ENCODE results near the gene CARMIL1.

Gene CARMIL1

DNA sequence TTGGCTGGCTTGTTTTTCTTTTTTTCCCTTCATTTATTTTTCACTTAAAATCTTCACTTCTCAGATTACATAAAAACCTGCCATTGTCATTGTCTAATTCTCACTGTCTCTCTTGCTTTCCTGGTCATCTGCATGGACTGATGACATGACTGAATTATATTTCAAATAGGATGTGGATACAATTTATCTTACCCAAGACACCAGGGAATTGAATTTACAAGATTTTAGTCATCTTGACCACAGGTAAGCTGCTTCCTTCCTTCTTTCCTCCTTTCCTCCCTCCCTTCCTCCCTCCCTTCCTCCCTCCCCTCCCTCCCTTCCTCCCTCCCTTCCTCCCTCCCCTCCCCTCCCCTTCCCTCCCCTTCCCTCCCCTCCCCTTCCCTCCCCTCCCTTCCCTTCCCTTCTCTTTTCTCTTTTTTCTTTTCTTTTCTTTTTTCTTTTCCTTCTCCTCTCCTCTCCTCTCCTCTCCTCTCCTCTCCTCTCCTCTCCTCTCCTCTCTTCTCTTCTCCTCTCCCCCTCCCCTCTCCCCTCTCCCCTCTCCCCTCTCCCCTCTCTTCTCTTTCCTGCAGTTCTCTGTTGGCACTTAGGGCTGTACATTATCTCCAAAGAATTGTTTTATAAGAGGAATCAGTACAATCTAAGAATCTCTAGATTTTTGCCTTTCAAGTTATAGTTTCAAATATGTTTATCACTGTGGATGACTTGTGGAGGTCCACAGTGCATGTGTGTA, 171.5 kb downstream of the CARMIL1 start:
- no peak for DNase-seq

DNA sequence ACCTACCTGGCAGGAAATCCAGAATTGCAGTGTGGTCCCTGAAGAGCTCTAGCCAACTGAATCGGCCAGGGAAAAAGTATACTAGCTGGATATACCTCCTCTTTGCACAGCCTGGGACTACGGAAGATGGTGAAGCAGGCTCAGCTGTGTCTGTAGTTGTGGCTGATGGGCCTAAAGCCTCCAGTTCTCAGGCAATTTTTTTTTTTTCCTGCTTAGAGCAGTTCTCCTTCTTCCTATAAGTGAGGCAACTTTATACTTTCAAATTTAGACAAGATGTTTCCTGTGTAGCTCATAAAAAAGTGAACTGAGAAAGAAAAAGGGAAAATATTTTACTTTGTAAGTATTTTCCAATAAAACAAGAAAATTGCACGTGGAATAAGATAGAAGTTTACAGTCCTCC, 172.9 kb downstream of the CARMIL1 start:
- no peak for DNase-seq

DNA sequence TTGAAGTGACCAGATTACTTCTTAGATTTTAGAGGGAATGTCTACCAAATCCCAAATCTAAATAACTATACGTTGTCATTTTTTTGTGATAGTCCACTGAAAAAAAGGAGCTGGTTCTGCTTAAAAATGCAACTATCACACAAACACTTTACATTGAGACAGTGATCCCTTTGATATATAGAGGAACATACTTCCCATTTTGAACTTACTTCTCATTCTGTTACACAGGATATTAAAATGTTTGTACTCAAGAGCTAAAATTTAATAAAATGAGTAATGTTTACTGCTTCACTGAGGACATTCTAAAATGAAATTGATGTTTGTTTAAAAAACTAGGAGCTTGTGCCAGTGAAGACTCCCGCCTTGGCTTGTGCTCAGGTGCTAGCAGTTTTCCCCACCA, 174.1 kb downstream of the CARMIL1 start:
- DNase-seq, result no peak

DNA sequence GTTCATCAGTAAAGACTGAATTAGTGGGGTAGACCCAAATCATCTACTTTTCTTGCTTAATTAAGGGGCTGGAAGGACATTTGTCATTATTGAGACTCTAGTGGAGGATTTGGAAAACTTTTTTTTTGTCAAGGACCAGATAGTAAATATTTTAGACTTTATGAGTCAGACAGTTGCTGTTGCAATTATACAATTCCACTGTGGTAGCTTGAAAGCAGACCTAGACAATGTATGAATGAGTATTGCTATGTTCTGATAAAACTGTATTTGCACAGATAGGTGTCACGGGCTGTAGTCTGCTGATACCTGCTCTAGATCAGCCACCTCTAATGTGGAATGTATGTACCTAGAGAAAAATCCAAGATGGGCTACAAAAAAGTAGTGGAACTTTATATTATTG, 175.0 kb downstream of the CARMIL1 start:
- DNase-seq, result no peak

DNA sequence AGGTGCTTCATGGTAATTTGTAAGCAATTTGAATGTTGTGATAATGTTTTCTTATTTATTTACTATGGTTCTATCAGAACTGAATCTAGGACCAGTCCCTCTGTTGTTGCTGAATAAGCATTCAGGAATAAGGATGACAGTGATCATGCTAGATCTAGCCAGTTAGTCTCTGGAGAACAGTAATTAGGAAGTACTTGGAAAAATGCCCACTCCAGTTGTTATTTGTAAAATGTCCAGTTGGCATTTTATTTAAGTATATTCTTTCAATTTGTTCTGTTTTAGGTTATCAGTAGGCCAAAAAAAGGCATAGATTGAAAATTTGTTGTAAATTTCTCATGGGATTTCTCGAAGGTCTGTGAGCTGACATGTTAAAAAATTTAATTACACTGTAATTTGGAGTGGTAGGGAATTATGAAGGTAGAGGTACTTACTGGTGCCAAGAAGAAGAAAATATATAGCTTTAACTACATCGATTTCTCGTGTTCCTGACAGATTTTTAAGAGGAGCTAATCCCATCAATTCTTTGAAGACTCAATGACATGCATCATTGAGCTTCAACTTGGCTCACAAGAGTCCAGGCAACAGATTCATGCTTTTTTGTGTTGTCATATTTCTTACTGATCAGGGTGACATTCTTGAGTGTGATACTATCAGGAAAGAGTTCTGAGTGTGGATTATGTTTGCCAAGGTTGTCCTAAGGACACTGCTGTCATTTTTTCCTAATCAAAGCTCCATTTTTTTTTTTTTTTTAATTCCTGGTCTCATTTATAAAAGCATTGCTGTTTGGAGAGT, 177.3 kb downstream of the CARMIL1 start:
- DNase-seq, result no peak

DNA sequence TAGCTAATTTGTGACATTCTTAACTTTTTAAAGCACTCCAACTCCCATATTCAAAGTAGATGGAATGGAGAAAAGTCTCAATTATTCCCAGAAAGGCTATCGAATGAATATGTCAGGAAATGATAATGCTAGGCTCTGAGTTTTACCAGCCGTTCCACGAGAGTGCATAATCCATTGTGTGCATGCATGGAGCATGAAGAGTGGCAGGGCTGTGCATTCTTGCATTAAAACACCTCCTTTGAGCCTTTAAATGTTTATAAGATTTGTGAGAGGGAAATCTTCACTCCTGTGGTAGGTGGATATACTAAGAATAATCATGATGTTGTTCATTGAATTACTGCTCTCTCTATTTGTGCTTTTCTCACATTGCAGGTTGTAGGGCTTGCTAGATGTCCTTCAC, 178.3 kb downstream of the CARMIL1 start:
- DNase-seq, result no peak

DNA sequence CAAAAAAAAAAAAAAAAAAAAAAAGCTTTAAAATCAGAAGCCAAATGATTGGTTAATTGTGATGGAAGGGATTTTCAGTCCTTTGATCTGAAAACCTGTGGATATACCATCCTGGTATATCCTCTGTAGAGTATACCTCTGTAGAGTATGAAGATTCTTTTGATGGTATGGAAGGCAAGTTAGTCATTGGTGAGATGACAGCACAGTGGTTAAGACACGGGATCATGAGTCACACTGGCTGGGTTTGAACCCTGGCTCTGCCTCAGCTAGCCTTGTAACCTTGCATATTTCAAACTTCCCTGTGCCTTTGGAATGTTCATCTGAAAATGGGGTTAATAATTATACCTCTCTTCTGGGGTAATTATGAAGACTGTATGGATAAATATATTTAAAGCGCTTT, 179.3 kb downstream of the CARMIL1 start:
- no peak for DNase-seq

DNA sequence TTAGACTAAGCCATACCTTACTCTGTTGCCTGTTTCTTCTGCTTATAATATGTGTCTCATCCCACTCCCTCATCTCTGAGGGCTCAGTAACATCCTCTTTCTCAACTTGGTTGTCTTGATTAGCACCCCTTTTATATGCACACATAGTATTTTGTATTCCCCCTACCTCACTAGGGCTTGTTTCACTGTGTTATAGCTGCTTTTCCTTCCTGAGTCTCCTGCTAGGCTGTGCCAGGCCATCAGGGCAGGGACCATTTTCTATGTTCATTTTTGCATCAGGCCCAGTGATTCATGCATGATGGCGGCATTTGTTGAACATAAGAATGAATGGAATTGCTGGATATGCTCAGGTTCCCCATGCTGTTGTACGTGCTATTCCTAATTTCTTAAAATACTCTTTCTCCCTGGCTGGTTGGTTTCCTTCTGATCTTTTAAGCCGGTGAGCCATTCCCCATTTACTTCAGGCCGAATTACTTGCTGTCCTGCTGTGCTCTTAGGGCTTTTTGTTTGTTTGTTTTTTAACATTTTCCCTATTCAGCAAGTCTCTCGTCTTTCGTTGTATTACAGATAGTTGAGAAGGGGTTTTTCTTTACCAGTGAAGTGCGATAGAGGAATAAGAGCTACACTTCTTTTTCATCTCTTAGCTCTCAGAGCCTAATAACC, 183.2 kb downstream of the CARMIL1 start:
- no peak for DNase-seq

DNA sequence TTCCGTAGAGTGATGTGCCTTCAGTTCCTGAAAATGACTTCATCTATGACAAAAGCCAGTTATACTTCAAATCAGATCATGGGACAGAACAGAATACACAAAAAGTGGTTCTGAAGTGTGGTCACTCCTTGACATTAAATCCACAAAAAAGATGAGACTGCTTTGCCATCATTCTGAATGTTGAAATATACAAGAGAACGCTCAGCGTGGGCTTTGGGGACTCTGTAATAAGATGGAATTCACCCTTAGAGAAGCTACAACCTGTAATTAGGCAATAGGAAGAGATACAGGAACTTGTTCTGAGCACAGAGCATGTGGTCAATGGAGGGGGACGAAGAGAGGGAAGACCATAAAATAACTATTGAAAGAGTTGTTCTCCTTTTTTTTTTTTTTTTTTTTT, 184.3 kb downstream of the CARMIL1 start:
- DNase-seq, result no peak

DNA sequence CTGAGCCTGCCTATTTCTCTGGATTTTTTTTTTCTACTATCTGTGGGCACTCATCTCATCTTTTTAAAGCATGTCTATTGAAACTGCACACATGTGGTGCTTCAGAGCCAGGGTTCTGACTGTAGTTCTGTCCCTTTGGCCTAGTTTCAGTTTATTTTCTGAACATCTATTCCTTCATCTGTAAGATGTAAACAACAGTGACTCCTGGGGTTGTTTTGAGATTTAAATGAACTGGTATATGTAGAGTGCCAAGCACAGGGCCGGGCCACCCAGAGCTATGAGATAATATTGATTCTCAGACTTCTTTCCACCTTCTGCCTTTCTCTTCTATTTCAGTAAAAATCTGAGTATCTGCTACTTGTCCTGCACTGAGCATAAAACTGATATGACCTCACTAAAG, 185.1 kb downstream of the CARMIL1 start:
- DNase-seq, result no peak

DNA sequence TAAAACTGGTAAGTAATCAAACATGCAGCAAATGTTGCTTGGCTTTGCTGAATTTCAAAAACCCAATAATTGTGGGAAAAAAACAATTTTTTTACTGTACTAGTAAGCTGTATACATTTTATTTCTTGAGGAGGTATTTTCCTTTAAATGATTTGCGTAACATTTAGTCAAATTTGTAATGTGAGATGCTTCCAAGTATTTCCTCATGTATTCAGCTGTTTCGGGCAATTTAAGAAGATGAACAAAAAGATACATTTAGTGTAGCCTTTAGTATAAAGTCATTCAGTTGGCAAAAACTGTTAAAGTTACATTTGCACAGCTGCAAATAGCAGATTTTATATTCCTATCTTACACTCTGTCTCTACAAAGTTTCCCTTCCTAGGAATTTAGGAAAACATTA, 186.8 kb downstream of the CARMIL1 start:
- no peak for DNase-seq

DNA sequence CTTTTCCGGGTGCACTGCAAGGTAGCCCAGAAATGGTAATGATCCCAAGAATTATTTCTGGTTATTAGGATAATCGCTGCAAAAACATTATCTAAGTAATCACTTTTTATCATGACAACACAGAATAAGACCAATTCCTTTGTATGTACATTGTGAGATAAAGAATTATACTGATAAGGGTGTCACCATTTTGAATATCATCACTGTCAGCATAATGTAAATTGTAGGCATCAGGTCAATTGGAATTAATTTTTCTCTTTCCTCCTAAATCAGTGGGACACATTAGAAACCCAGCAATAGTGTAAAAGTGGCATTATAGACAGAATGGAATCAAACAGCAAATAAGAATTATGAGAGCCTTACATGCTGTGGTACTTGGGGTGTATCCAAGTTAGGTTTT, 189.7 kb downstream of the CARMIL1 start:
- DNase-seq, result no peak

DNA sequence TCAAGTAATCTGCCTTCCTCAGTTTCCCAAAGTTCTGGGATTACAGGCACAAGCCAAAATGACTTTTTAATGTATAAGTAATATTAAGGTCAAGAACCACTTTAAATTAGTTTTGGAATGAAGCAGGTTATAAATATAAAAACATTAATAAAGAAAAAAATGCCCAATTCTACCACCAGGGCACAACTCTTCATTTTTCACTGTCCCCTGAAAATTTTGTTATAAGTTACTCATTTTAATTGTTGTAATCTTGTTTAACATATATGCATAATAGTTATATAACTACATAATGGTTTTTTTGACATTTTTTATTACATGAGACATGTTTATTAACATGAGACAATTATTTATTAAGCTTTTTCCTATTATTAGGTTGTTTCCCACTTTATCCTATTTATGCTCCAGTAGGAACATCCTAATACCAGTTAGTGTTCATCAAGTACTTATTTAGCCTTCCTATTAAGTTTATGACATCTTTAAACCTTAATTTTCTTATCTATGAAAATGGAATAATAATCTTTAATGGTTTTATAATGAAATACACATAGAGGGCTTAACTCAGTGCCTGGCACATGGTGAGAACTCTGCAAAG, 190.7 kb downstream of the CARMIL1 start:
- no peak for DNase-seq

DNA sequence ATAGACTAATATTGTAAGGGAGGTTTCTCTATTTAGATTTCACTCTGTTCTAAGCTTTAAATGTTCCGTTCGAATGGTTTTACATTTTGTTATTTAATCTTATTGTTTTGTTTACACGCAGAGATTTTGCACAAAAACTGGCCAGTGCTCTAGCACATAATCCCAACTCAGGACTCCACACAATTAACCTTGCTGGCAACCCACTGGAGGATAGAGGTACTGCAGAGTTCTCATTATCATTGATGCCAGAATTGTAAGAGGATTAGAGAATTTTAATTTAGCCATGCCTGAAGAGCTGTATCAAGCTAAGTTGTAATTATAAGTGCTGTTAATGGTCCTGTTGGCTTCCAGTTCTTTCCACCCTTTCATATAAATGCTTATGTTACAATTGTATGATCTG, 193.1 kb downstream of the CARMIL1 start:
- DNase-seq, result no peak

DNA sequence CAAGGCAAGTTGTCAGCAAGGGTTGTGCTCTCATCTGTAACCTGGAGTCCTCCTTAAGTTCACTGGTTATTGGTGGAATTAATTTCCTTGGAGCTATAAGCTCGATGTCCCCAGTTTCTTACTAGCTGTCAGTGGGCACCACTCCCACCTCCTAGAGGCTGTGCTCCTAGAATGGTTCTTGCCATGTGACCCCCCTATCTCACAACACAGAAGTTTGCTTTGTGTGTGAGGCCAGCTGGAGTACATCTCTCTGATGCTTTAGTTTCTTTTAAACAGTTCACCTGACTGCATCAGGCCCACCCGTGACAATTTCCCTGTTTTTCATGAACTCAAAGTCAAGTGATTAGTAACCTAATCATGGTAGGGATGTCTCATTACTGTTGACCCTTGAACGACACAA, 193.7 kb downstream of the CARMIL1 start:
- DNase-seq, result no peak

DNA sequence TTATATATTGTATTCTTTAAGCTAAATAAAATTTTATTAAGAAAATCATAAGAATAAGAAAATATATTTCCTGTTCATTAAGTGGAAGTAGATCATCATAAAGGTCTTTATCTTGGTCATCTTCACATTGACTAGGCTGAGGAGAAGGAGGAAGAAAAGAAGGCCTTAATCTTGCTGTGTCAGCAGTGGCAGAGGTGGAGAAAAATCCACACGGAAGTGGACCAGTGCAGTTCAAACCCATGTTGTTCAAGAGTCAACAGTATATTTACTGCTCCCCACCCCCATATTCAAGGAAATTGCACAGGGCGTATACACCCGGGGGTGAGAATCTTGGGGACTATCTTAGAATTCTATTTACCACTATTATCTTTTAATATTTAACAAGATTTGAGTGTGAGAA, 194.3 kb downstream of the CARMIL1 start:
- no peak for DNase-seq

DNA sequence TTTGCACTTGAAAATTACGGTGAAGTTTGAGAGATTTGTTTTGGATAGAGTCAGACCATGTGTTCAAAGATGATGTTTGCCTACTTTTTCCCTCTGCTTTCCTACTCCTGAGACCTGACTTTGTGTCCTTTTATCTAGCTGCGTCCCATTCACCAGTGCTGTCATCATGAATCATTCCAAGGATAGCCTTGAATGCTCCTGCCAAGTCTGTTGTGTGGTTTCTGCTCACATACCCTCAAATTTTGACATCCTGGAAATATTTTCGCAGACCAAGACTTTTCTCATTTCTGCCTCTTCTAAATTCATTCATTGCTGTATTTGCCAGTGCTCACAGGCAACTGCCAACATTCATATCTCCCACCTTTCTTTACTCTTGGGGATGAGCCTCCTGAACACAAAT, 197.0 kb downstream of the CARMIL1 start:
- no peak for DNase-seq

DNA sequence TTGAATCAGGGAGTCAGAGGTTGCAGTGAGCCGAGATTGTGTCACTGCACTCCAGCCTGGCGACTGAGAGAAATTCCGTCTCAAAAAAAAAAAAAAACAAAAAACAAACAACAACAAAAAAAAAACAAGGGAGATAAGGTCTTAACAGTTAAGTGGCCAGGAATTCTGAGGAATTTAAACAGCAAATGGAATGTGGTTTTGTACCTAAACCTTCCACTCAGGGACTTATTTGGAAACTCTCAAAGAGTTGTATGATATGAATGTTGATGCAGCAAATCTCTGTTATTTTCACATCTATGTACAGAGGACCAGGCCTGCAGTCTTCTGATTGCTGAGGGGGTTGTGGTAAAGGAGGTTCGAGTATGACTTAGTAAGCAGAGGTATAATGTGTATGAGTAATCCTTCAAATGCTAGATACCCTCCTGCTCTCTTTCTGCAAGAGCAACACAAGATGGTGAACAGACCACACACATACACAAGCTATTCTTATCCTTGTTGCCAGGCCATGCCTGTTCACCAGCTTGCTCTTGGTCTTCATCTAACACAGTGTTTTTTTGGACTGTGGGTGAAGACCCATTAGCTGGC, 197.9 kb downstream of the CARMIL1 start:
- DNase-seq, result no peak

DNA sequence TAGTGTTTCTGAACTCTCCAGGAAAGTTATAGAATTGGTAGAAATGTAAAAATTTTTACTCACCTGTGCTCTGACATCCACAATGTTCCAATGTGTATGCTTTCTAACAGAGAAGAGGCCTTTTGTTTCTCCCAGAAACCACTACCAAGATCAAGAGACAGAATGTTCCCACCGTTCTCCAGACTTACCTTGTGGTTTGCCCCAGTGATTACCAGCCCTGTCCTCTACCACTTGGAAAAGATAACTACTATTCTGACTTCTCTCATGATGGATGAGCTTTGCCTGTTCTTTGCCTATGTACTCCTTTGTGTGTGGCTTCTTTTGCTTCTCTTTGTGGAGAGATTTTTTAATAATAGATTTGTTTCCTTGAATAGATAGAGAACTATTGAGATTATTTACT, 199.8 kb downstream of the CARMIL1 start:
- DNase-seq, result no peak

DNA sequence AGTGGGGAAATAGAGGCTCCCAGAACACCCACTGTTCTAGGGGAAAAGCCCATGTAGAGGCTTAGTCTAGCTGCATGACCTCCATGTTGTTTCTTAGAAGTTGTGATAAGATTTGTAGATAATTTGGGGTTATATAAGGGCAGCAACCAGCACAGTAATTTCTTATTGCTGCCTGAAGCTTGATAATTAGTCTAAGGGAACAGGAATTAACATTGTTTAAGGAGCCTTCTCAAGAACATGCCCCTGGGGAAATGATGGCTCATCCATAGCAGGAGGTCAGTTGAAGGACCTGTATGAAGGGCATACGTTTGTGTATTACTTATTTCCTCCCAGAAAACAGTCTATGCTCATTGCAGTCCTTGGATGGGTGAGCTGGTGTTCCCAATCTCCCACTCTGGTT, 202.1 kb downstream of the CARMIL1 start:
- no peak for DNase-seq

DNA sequence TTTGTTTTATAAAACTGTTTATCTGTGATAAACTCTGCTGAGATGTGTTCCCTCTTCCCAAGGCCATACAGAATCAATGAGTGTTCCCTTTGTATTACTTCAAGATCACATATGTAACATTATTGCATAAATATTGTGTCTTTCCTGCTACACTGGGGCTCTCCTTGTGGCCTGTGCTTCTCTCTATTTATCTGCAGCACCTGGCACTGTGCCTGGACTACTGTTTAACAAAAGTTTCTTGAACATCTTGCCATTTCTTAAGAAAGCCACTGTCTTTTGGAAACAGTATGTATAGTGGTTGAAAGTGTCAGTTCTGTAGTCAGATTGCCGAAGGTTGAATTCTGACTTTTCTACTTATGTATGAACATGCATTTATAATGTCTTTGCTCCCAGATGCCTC, 203.8 kb downstream of the CARMIL1 start:
- DNase-seq, result no peak

DNA sequence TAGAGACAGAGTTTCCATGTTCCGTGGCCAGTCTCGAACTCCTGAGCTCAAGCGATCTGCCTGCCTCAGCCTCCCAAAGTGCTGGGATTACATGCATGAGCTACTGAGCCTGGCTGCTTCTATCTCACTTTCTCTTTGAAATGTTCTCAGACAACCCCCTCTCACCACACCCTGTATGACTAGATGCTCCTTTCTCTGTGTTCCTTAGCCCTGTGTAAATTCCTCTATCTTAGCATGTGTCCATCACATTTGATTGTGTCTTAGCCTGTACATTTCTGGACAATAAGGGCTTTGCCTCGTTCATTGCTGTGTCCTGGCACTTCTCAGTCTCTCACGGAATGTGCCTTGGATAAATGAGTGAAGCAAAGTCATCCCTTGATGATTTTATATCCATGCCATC, 204.8 kb downstream of the CARMIL1 start:
- no peak for DNase-seq

DNA sequence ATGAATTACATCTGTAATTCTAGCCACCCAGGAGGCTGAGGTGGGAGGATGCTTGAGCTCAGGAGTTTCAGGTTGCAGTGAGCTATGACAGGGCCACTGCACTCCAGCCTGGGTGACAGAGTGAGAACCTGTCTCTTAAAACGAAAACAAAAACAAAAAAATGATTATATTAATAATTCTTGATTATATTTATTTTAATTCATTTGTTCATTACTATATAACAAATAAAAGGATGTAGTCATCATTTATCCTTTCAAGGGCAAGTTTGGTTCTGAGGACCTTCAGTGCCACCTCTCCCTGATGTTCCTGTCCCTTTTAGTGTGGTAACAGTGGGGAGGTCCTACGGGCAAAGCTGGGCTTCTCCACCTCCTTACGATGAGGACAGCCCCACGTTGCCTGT, 205.7 kb downstream of the CARMIL1 start:
- DNase-seq, result no peak
